GM23338 (cell line): ENCODE data around the gene CPT1C. TPM values are rescaled to one million over a fixed set of nuclear protein-coding genes. Genes with fewer than 3 reads are reported as not detected.

Experiments used
- ATAC-seq: fragments of 200-7000 bp; cut with Tn5 transposase; 3 replicates; pipeline ENCODE4 v1.9.1; 2020
- DNase-seq: peaks from one replicate; pipeline ENCODE4 v3.0.0-alpha.2; 2015; ENCODE audit warnings: low spot score
- H2AFZ ChIP-seq: fragments of 200-600 bp; sonication (generic); 2 replicates; pipeline ENCODE4 v1.8.0; 2016; ENCODE audit warnings: antibody characterized with exemption, mild to moderate bottlenecking, moderate library complexity
- H3F3A ChIP-seq: fragments of 200-600 bp; sonication (generic); replicated peaks from 2 replicates; pipeline ENCODE4 v1.8.0; 2017; ENCODE audit warnings: antibody characterized with exemption, mixed run types, low read depth
- H3K27ac ChIP-seq: fragments of 200-600 bp; sonication (generic); 2 replicates; pipeline ENCODE4 v1.6.1; 2016; ENCODE audit warnings: low read depth
- H3K27me3 ChIP-seq: fragments of 200-600 bp; sonication (generic); 2 replicates; pipeline ENCODE4 v1.8.0; 2016; ENCODE audit warnings: mild to moderate bottlenecking, mixed run types, moderate library complexity; ENCODE audit not compliant: insufficient read depth
- H3K36me3 ChIP-seq: fragments of 200-600 bp; sonication (generic); 2 replicates; pipeline ENCODE4 v1.8.0; 2016; ENCODE audit warnings: mild to moderate bottlenecking; ENCODE audit not compliant: insufficient read depth
- H3K4me1 ChIP-seq: fragments of 200-600 bp; sonication (generic); 2 replicates; pipeline ENCODE4 v1.8.0; 2016; ENCODE audit warnings: mild to moderate bottlenecking, moderate library complexity; ENCODE audit not compliant: insufficient read depth
- H3K4me2 ChIP-seq: fragments of 200-600 bp; sonication (generic); 2 replicates; pipeline ENCODE4 v1.7.1; 2017; ENCODE audit warnings: mixed run types
- H3K4me3 ChIP-seq: fragments of 200-600 bp; sonication (generic); 2 replicates; pipeline ENCODE4 v1.6.1; 2016; ENCODE audit warnings: mixed run types
- H3K79me2 ChIP-seq: fragments of 200-600 bp; sonication (generic); replicated peaks from 2 replicates; pipeline ENCODE4 v1.8.0; 2017; ENCODE audit warnings: mild to moderate bottlenecking; ENCODE audit not compliant: insufficient read depth
- H3K9me2 ChIP-seq: fragments of 200-600 bp; sonication (generic); 2 replicates; pipeline ENCODE4 v1.8.0; 2017; ENCODE audit not compliant: insufficient read depth
- H4K20me1 ChIP-seq: fragments of 200-600 bp; sonication (generic); replicated peaks from 2 replicates; pipeline ENCODE4 v1.8.0; 2017; ENCODE audit warnings: mild to moderate bottlenecking; ENCODE audit not compliant: insufficient read depth
- H3K27ac Mint-ChIP-seq: 2 replicates; pipeline ENCODE4 v1.8.0; 2020; ENCODE audit warnings: inconsistent platforms, mild to moderate bottlenecking, moderate library complexity, mixed read lengths
- H3K27me3 Mint-ChIP-seq: 3 replicates; pipeline ENCODE4 v1.8.0; 2022; ENCODE audit warnings: low read depth, mild to moderate bottlenecking, moderate library complexity, mixed read lengths, inconsistent platforms; ENCODE audit not compliant: insufficient read depth, poor library complexity
- H3K36me3 Mint-ChIP-seq: 3 replicates; pipeline ENCODE4 v1.8.0; 2021; ENCODE audit warnings: low read depth, mild to moderate bottlenecking, inconsistent platforms, moderate library complexity, mixed read lengths
- H3K4me1 Mint-ChIP-seq: 3 replicates; pipeline ENCODE4 v1.8.0; 2020; ENCODE audit warnings: mild to moderate bottlenecking, inconsistent platforms, mixed read lengths
- H3K4me3 Mint-ChIP-seq: 3 replicates; pipeline ENCODE4 v1.8.0; 2021; ENCODE audit warnings: moderate library complexity, mild to moderate bottlenecking, inconsistent platforms, mixed read lengths
- H3K9me3 Mint-ChIP-seq: 3 replicates; pipeline ENCODE4 v1.8.0; 2020; ENCODE audit warnings: moderate library complexity, mild to moderate bottlenecking, inconsistent platforms, mixed read lengths
- CREB1 ChIP-seq: fragments of 250-450 bp; sonication (Bioruptor Pico); IDR thresholded peaks from 2 replicates; pipeline ENCODE4 v1.5.0; 2020; ENCODE audit warnings: low read depth, mild to moderate bottlenecking, moderate library complexity
- EZH2 ChIP-seq: fragments of 200-600 bp; sonication (generic); IDR thresholded peaks from one replicate; pipeline ENCODE4 v1.8.0; 2017; ENCODE audit warnings: antibody characterized with exemption, mild to moderate bottlenecking, low read depth; ENCODE audit not compliant: unreplicated experiment
- EZH2phosphoT487 ChIP-seq: fragments of 200-600 bp; sonication (generic); IDR thresholded peaks from one replicate; pipeline ENCODE4 v1.8.1; 2018; ENCODE audit warnings: antibody characterized with exemption; ENCODE audit not compliant: unreplicated experiment
- JUNB ChIP-seq: IDR thresholded peaks from one replicate; pipeline ENCODE4 v1.6.1; 2016; ENCODE audit warnings: antibody characterized with exemption; ENCODE audit not compliant: unreplicated experiment
- NANOG ChIP-seq: IDR thresholded peaks from 2 replicates; pipeline ENCODE4 v1.6.1; 2016; ENCODE audit warnings: antibody characterized with exemption, borderline replicate concordance
- POLR2AphosphoS5 ChIP-seq: IDR thresholded peaks from 2 replicates; pipeline ENCODE4 v1.6.1; 2016; ENCODE audit warnings: antibody characterized with exemption, low read depth
- STAT1 ChIP-seq: IDR thresholded peaks from one replicate; pipeline ENCODE4 v1.6.1; 2016; ENCODE audit warnings: antibody characterized with exemption; ENCODE audit not compliant: unreplicated experiment
- ZNF114 ChIP-seq: fragments of 250-450 bp; sonication (Bioruptor Pico); IDR thresholded peaks from 2 replicates; pipeline ENCODE4 v1.5.0; 2020; ENCODE audit warnings: mild to moderate bottlenecking, moderate library complexity
- ZNF331 ChIP-seq: fragments of 250-450 bp; sonication (Bioruptor Pico); IDR thresholded peaks from 2 replicates; pipeline ENCODE4 v1.5.0; 2020; ENCODE audit warnings: low read depth, mild to moderate bottlenecking, moderate library complexity
- ZNF462 ChIP-seq: fragments of 250-450 bp; sonication (Bioruptor Pico); IDR thresholded peaks from 2 replicates; pipeline ENCODE4 v1.5.0; 2020; ENCODE audit warnings: mild to moderate bottlenecking, moderate library complexity
- polyA plus RNA-seq: library from polyadenylated mRNA; unstranded; fragments of >200 nt; fragmentation: Nextera tagmentation; extraction: Ambion mirVana; gene quantifications from 2 replicates; pipeline ENCODE4 v1.2.1, GENCODE V29; 2016
- total RNA-seq: library from RNA; depleted of rRNA; stranded (reverse); fragments of >200 nt; shearing (Covaris generic); gene quantifications from 2 replicates; pipeline ENCODE4 v1.2.3, GENCODE V29; 2014
- TF ChIP-seq, protein P1 (sequence below): IDR thresholded peaks from 2 replicates; pipeline ENCODE4 v1.6.1; 2016; ENCODE audit warnings: antibody characterized with exemption
- TF ChIP-seq, protein P2 (sequence below), 2 experiments: fragments of 200-600 bp in 1 of 2; sonication (generic) in 1 of 2; conservative IDR thresholded peaks; 2 replicates each; pipeline versions ENCODE4 v1.5.1 to v1.6.1; 2016 to 2017; ENCODE audit warnings: antibody characterized with exemption in 2 of 2, low read depth in 2 of 2, mild to moderate bottlenecking in 2 of 2, moderate library complexity in 1 of 2
- TF ChIP-seq, protein P3 (sequence below): IDR thresholded peaks from one replicate; pipeline ENCODE4 v1.6.1; 2018; ENCODE audit warnings: antibody characterized with exemption; ENCODE audit not compliant: unreplicated experiment

Gene CPT1C
- total and polyA plus RNA-seq, 2 experiments from 2014 or later = 63.4 to 77.3 TPM

- DNase-seq (no peak), ATAC-seq (no peak)
- Histone ChIP-seq H3K4me1 (peaks cover 15% of the 10 kb centered on the region), H4K20me1 (peaks cover 21% of the 10 kb centered on the region), H3K9me2 (no peaks in the 10 kb centered on the region), H3K27ac (no peak overlapping the region), H3K27me3 (no peaks in the 10 kb centered on the region), H2AFZ (no peak overlapping the region), H3K36me3 (peaks cover 18% of the 10 kb centered on the region), H3F3A (peaks cover 43% of the 10 kb centered on the region), H3K4me3 (no peak overlapping the region), H3K4me2 (no peak overlapping the region), H3K79me2 (peaks cover 36% of the 10 kb centered on the region)
- no peaks in the 10 kb centered on the region; the same call in 1 of the 3 replicates for H3K9me3 Mint-ChIP-seq
- H3K4me1 Mint-ChIP-seq = peaks cover 24% of the 10 kb centered on the region
- H3K27ac Mint-ChIP-seq = no peak overlapping the region
- TF ChIP-seq ZNF331 (CRISPR knock-in tag) = no peak
- no peak for TF ChIP-seq POLR2AphosphoS5
- no peak for TF ChIP-seq NANOG
- TF ChIP-seq EZH2 = no peak
- TF ChIP-seq CREB1 (CRISPR knock-in tag) = no peak
- no peak for TF ChIP-seq ZNF114 (CRISPR knock-in tag)
- no peak for TF ChIP-seq ZNF462
- TF ChIP-seq EZH2phosphoT487 = no peak
- TF ChIP-seq, protein P1, sequence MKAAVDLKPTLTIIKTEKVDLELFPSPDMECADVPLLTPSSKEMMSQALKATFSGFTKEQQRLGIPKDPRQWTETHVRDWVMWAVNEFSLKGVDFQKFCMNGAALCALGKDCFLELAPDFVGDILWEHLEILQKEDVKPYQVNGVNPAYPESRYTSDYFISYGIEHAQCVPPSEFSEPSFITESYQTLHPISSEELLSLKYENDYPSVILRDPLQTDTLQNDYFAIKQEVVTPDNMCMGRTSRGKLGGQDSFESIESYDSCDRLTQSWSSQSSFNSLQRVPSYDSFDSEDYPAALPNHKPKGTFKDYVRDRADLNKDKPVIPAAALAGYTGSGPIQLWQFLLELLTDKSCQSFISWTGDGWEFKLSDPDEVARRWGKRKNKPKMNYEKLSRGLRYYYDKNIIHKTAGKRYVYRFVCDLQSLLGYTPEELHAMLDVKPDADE = no peak
- TF ChIP-seq, protein P2, sequence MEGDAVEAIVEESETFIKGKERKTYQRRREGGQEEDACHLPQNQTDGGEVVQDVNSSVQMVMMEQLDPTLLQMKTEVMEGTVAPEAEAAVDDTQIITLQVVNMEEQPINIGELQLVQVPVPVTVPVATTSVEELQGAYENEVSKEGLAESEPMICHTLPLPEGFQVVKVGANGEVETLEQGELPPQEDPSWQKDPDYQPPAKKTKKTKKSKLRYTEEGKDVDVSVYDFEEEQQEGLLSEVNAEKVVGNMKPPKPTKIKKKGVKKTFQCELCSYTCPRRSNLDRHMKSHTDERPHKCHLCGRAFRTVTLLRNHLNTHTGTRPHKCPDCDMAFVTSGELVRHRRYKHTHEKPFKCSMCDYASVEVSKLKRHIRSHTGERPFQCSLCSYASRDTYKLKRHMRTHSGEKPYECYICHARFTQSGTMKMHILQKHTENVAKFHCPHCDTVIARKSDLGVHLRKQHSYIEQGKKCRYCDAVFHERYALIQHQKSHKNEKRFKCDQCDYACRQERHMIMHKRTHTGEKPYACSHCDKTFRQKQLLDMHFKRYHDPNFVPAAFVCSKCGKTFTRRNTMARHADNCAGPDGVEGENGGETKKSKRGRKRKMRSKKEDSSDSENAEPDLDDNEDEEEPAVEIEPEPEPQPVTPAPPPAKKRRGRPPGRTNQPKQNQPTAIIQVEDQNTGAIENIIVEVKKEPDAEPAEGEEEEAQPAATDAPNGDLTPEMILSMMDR (conservative IDR thresholded peaks at IDR 0.05; ENCODE audit: low read depth in 2 of 2) = no peak
- TF ChIP-seq, protein P3, sequence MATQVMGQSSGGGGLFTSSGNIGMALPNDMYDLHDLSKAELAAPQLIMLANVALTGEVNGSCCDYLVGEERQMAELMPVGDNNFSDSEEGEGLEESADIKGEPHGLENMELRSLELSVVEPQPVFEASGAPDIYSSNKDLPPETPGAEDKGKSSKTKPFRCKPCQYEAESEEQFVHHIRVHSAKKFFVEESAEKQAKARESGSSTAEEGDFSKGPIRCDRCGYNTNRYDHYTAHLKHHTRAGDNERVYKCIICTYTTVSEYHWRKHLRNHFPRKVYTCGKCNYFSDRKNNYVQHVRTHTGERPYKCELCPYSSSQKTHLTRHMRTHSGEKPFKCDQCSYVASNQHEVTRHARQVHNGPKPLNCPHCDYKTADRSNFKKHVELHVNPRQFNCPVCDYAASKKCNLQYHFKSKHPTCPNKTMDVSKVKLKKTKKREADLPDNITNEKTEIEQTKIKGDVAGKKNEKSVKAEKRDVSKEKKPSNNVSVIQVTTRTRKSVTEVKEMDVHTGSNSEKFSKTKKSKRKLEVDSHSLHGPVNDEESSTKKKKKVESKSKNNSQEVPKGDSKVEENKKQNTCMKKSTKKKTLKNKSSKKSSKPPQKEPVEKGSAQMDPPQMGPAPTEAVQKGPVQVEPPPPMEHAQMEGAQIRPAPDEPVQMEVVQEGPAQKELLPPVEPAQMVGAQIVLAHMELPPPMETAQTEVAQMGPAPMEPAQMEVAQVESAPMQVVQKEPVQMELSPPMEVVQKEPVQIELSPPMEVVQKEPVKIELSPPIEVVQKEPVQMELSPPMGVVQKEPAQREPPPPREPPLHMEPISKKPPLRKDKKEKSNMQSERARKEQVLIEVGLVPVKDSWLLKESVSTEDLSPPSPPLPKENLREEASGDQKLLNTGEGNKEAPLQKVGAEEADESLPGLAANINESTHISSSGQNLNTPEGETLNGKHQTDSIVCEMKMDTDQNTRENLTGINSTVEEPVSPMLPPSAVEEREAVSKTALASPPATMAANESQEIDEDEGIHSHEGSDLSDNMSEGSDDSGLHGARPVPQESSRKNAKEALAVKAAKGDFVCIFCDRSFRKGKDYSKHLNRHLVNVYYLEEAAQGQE = no peak
- TF ChIP-seq JUNB = no peak
- TF ChIP-seq STAT1 = no peak
- peaks cover 19% of the 10 kb centered on the region for H3K27me3 Mint-ChIP-seq
- H3K36me3 Mint-ChIP-seq = peaks cover 43% of the 10 kb centered on the region
- H3K4me3 Mint-ChIP-seq = peak overlapping the region; percentile 98
These were observed 23.4 kb upstream of the CPT1C start for GRCh38 chr19:49667473-49667872.
